Mesendoderm (in vitro differentiated cells): ENCODE data around the gene CLDN4. TPM values are rescaled to one million over a fixed set of nuclear protein-coding genes. Genes with fewer than 3 reads are reported as not detected.
"Not testable (repeated sequence)": the region's sequence is repeated elsewhere in the genome, so short reads cannot be mapped to it uniquely, and the experiment has no call there.

Experiments
- DNase-seq: peaks from one replicate; pipeline ENCODE4 v3.0.0; 2013
- H2AK5ac ChIP-seq: 2 replicates; pipeline ENCODE4 v1.6.1; 2013; ENCODE audit warnings: low read length, inconsistent platforms
- H2BK120ac ChIP-seq: 2 replicates; pipeline ENCODE4 v1.6.1; 2013; ENCODE audit warnings: low read depth, mild to moderate bottlenecking, low read length, moderate library complexity, mixed read lengths
- H2BK15ac ChIP-seq: replicated peaks from 2 replicates; pipeline ENCODE4 v1.6.1; 2013; ENCODE audit warnings: low read depth, mild to moderate bottlenecking, moderate library complexity
- H2BK5ac ChIP-seq: 2 replicates; pipeline ENCODE4 v1.6.1; 2013; ENCODE audit warnings: low read length, inconsistent platforms
- H3K18ac ChIP-seq: 2 replicates; pipeline ENCODE4 v1.6.1; 2013; ENCODE audit warnings: mild to moderate bottlenecking, low read length, mixed read lengths
- H3K23ac ChIP-seq: one replicate; pipeline ENCODE4 v1.6.1; 2013; ENCODE audit warnings: low read length
- H3K27ac ChIP-seq: 2 replicates; pipeline ENCODE4 v1.5.1; 2013; ENCODE audit warnings: low read depth, mild to moderate bottlenecking, inconsistent platforms, low read length, moderate library complexity
- H3K27me3 ChIP-seq: 2 replicates; pipeline ENCODE4 v1.6.1; 2013; ENCODE audit warnings: low read length, control low read depth, mild to moderate bottlenecking, inconsistent platforms; ENCODE audit not compliant: insufficient read depth, poor library complexity
- H3K36me3 ChIP-seq: 2 replicates; pipeline ENCODE4 v1.6.1; 2013; ENCODE audit warnings: low read length, inconsistent platforms; ENCODE audit not compliant: control insufficient read depth, insufficient read depth
- H3K4ac ChIP-seq: one replicate; pipeline ENCODE4 v1.6.1; 2013; ENCODE audit warnings: low read depth, mild to moderate bottlenecking, low read length, moderate library complexity
- H3K4me1 ChIP-seq: 2 replicates; pipeline ENCODE4 v1.6.1; 2013; ENCODE audit warnings: low read depth, low read length, inconsistent platforms; ENCODE audit not compliant: control insufficient read depth
- H3K4me2 ChIP-seq: 2 replicates; pipeline ENCODE4 v1.6.1; 2013; ENCODE audit warnings: low read length
- H3K4me3 ChIP-seq: 2 replicates; pipeline ENCODE4 v1.5.1; 2013; ENCODE audit warnings: mild to moderate bottlenecking, low read length
- H3K56ac ChIP-seq: one replicate; pipeline ENCODE4 v1.6.1; 2013; ENCODE audit warnings: low read length
- H3K79me1 ChIP-seq: 2 replicates; pipeline ENCODE4 v1.6.1; 2013; ENCODE audit warnings: low read length, inconsistent platforms
- H3K79me2 ChIP-seq: 2 replicates; pipeline ENCODE4 v1.6.1; 2013; ENCODE audit warnings: mild to moderate bottlenecking, low read length; ENCODE audit not compliant: control insufficient read depth, insufficient read depth
- H3K9ac ChIP-seq: 2 replicates; pipeline ENCODE4 v1.6.1; 2013; ENCODE audit warnings: low read length, inconsistent platforms
- H4K5ac ChIP-seq: one replicate; pipeline ENCODE4 v1.6.1; 2013; ENCODE audit warnings: low read length
- H4K8ac ChIP-seq: one replicate; pipeline ENCODE4 v1.6.1; 2013; ENCODE audit warnings: low read depth, mild to moderate bottlenecking, control low read depth, low read length, moderate library complexity
- WGBS: extraction: QIAGEN DNeasy Blood & Tissue Kit; methylation state at CpG from one replicate; pipeline ENCODE4 v1.1.7; 2013; ENCODE audit warnings: low lambda C conversion rate, missing lambda C conversion rate; ENCODE audit not compliant: insufficient coverage; ENCODE audit errors: extremely low coverage; 5-methylcytosine and 5-hydroxymethylcytosine counted together
- polyA plus RNA-seq, 2 experiments: library from polyadenylated mRNA; stranded (reverse); fragments of 200-250 nt; gene quantifications; one replicate each; pipeline ENCODE4 v1.2.3, GENCODE V29; 2013

CLDN4 gene, protein sequence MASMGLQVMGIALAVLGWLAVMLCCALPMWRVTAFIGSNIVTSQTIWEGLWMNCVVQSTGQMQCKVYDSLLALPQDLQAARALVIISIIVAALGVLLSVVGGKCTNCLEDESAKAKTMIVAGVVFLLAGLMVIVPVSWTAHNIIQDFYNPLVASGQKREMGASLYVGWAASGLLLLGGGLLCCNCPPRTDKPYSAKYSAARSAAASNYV
- 12.6 TPM for polyA plus RNA-seq (2013, experiment 1 of 2)
- 12.9 TPM for polyA plus RNA-seq (2013, experiment 2 of 2)

GRCh38 chr7:73830681-73831583, at the start of gene CLDN4:
Gene CLDN4 (plus strand): TSS chr7:73830996. CDS start chr7:73831202, 206 bp downstream.
- Histone ChIP-seq H3K4me3 (peak within 1 kb of the TSS; percentile 8), H3K23ac (peak within 1 kb of the TSS; percentile 51), H3K9ac (peak within 1 kb of the TSS; percentile 59), H2BK15ac (no peak within 1 kb of the TSS), H3K79me1 (no peaks in the 10 kb centered on the region), H2BK120ac (no peak within 1 kb of the TSS), H2AK5ac (peak within 1 kb of the TSS; percentile 18), H3K4me1 (peaks cover 19% of the 10 kb centered on the region), H4K8ac (no peak within 1 kb of the TSS), H2BK5ac (peak within 1 kb of the TSS; percentile 11), H3K27me3 (no peaks in the 10 kb centered on the region), H3K4ac (peak within 1 kb of the TSS; percentile 26), H4K5ac (no peak within 1 kb of the TSS), H3K56ac (peak within 1 kb of the TSS; percentile 81), H3K79me2 (no peaks in the 10 kb centered on the region), H3K27ac (peak within 1 kb of the TSS; percentile 1), H3K36me3 (no peaks in the 10 kb centered on the region), H3K18ac (peak within 1 kb of the TSS; percentile 25), H3K4me2 (peak within 1 kb of the TSS; percentile 61)
- WGBS: no CpG with 5 or more reads among the region's 42 CpGs
- peak; percentile 96 for DNase-seq

DNA sequence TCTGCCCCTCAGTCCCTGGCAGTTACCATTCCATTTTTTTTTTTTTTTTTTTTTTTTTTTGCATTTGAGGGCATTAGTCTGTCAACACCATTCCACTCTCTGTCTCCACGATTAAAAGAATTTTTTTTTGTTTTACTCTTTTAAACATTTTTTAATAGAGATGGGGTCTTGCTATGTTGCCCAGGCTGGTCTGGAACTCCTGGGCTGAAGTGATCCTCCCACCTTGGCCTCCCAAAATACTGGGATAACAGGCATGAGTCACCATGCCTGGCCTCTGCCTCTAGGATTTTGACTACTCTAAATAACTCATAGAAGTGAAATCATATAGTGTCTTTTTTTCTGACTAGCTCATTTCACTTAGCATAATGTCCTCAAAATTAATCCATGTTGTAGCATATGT, 44.2 kb upstream of the CLDN4 start:
- no peak overlapping the region for H3K4me2 ChIP-seq
- no peak overlapping the region for H3K27ac ChIP-seq
- no peaks in the 10 kb centered on the region for H3K36me3 ChIP-seq
- H4K5ac ChIP-seq: no peak overlapping the region
- H3K4me3 ChIP-seq: no peak overlapping the region
- H2BK120ac ChIP-seq: no peak overlapping the region
- no peak overlapping the region for H3K23ac ChIP-seq
- H4K8ac ChIP-seq: no peak overlapping the region
- no peak overlapping the region for H3K9ac ChIP-seq
- no peaks in the 10 kb centered on the region for H3K4me1 ChIP-seq
- H3K56ac ChIP-seq: no peak overlapping the region
- no peak for DNase-seq
- no peaks in the 10 kb centered on the region for H3K79me1 ChIP-seq
- no peak overlapping the region for H2AK5ac ChIP-seq
- H3K27me3 ChIP-seq: no peaks in the 10 kb centered on the region
- H2BK15ac ChIP-seq: no peak overlapping the region
- H3K4ac ChIP-seq: no peak overlapping the region
- no peak overlapping the region for H3K18ac ChIP-seq
- no CpG with 5 or more reads among the region's 1 CpG for WGBS
- H3K79me2 ChIP-seq: no peaks in the 10 kb centered on the region
- H2BK5ac ChIP-seq: no peak overlapping the region

GRCh38 chr7:73787786-73788048, 43.1 kb upstream of the CLDN4 start:
- H3K4me2 ChIP-seq, H3K9ac ChIP-seq, DNase-seq, H2AK5ac ChIP-seq, H3K36me3 ChIP-seq, H3K23ac ChIP-seq, H2BK15ac ChIP-seq, H4K5ac ChIP-seq, H3K18ac ChIP-seq, H3K56ac ChIP-seq, H2BK120ac ChIP-seq, H3K27me3 ChIP-seq, H3K4ac ChIP-seq, H4K8ac ChIP-seq, H3K4me3 ChIP-seq, H3K4me1 ChIP-seq, H3K27ac ChIP-seq, H3K79me2 ChIP-seq, H3K79me1 ChIP-seq, H2BK5ac ChIP-seq: not testable (repeated sequence)
- WGBS: no CpG with 5 or more reads among the region's 1 CpG

DNA sequence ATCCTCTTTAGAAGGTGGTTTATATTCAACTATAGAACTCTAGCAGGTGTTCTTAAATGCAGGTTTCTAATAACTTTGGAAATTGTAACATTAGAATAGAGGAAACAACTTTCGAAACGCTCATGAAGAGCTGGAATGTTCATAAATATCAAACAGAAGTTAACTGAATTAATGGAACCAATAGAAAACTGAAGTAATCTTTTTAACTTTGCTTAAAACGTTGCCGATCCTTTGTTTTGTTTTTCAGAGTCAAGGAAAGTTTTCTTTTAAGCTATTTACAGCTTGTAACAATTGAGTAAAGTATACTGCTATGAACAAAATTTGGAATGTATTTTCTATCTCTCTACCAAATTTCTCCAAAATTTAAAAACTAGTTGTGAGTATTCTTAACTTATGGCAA, 41.7 kb upstream of the CLDN4 start:
- Histone ChIP-seq H3K36me3 (no peaks in the 10 kb centered on the region), H3K4me3 (no peak overlapping the region), H3K27ac (no peak overlapping the region), H2BK15ac (no peak overlapping the region), H3K23ac (no peak overlapping the region), H4K5ac (no peak overlapping the region), H3K4ac (no peak overlapping the region), H3K18ac (no peak overlapping the region), H2AK5ac (no peak overlapping the region), H2BK5ac (no peak overlapping the region), H4K8ac (no peak overlapping the region), H3K79me1 (no peaks in the 10 kb centered on the region), H3K4me1 (no peaks in the 10 kb centered on the region), H3K79me2 (no peaks in the 10 kb centered on the region), H3K9ac (no peak overlapping the region), H2BK120ac (no peak overlapping the region), H3K56ac (no peak overlapping the region), H3K27me3 (no peaks in the 10 kb centered on the region), H3K4me2 (no peak overlapping the region)
- no CpG with 5 or more reads among the region's 4 CpGs for WGBS
- DNase-seq: no peak

GRCh38 chr7:73791170-73791690, 39.6 kb upstream of the CLDN4 start:
- H2AK5ac ChIP-seq, H2BK5ac ChIP-seq, H3K79me1 ChIP-seq, H3K27me3 ChIP-seq, H4K8ac ChIP-seq, H3K4me1 ChIP-seq, H3K18ac ChIP-seq, DNase-seq, H3K4me2 ChIP-seq, H2BK120ac ChIP-seq, H3K27ac ChIP-seq, H2BK15ac ChIP-seq, H3K23ac ChIP-seq, H3K56ac ChIP-seq, H3K79me2 ChIP-seq, H3K4me3 ChIP-seq, H3K36me3 ChIP-seq, H4K5ac ChIP-seq, H3K9ac ChIP-seq, H3K4ac ChIP-seq: not testable (repeated sequence)
- no CpG with 5 or more reads among the region's 7 CpGs for WGBS
